ENCODE results near the gene GEMIN7. TPM values are rescaled to one million over a fixed set of nuclear protein-coding genes. Genes with fewer than 3 reads are reported as not detected.

GEMIN7 gene
- total and polyA plus RNA-seq, 2 of the 13 experiments (the other 11 are each of a cell fraction or from before 2014, with no cell fraction given): 24.1 to 30.6 TPM

GRCh38 chr19:45130888-45131615 is 52.0 kb downstream of the GEMIN7 start (continued):
- no peak for TF ChIP-seq SKIL (CRISPR knock-in tag; IDR thresholded peaks at IDR 0.05; ENCODE audit: borderline replicate concordance)
- peak; percentile 93 for TF ChIP-seq ZBTB33 (CRISPR knock-in tag; IDR thresholded peaks at IDR 0.05)
- TF ChIP-seq ZHX2 (IDR thresholded peaks at IDR 0.05; ENCODE audit: low read depth): no peak
- no peak for TF ChIP-seq ZHX2 (CRISPR knock-in tag; IDR thresholded peaks at IDR 0.05; ENCODE audit: borderline replicate concordance)
- peak; percentile 70 for TF ChIP-seq ZBTB38 (CRISPR knock-in tag; IDR thresholded peaks at IDR 0.05)
- TF ChIP-seq MAZ (IDR thresholded peaks at IDR 0.05; ENCODE audit: borderline replicate concordance, low read depth, low read length): peak; percentile 18; the same call in 1 of the 2 replicates
- no peak for TF ChIP-seq MAZ (CRISPR knock-in tag; IDR thresholded peaks at IDR 0.05; ENCODE audit: low read depth)
- TF ChIP-seq ZNF687 (CRISPR knock-in tag; IDR thresholded peaks at IDR 0.05): peak; percentile 41; the same call in 1 of the 2 replicates
- peak; percentile 47 for TF ChIP-seq PATZ1 (CRISPR knock-in tag; IDR thresholded peaks at IDR 0.05)
- no peak for TF ChIP-seq SRSF1 (optimal IDR thresholded peaks at IDR 0.05; ENCODE audit: low read depth, low read length)
- TF ChIP-seq RXRA (CRISPR knock-in tag; IDR thresholded peaks at IDR 0.05): no peak
